EH (cell line): ENCODE data around the gene CLDN7.

Experiments
- DNase-seq: peaks from one replicate; pipeline ENCODE4 v3.0.0-alpha.2; 2015; ENCODE audit warnings: low read depth

CLDN7 gene

GRCh38 chr17:7219229-7219811 is 43.0 kb downstream of the CLDN7 start:
- DNase-seq: no peak

GRCh38 chr17:7218758-7219157 is 43.5 kb downstream of the CLDN7 start:
- DNase-seq: no peak

DNA sequence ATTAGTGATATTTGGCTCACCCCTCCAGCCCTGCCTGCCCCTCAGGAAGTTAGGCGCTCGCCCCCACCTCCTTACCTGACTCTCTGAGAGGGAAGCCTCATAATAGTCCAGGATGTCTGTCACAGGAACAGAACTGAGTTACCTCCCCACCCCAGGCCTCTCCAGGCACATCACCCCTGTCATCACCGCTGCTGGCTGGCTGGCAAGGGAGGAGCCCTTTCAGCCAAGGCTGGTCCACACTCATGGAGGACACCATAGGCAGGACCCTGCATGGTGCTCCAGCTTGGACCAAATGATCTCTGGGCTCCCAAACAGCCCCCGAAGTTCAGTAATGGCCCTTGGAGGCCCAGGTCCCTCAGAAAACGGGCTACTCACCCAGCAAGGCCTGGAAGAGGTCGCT is 44.1 kb downstream of the CLDN7 start:
- DNase-seq: no peak

- DNase-seq: peak; percentile 81
Measured at GRCh38 chr17:7217113-7217987, 44.9 kb downstream of the CLDN7 start.

DNA sequence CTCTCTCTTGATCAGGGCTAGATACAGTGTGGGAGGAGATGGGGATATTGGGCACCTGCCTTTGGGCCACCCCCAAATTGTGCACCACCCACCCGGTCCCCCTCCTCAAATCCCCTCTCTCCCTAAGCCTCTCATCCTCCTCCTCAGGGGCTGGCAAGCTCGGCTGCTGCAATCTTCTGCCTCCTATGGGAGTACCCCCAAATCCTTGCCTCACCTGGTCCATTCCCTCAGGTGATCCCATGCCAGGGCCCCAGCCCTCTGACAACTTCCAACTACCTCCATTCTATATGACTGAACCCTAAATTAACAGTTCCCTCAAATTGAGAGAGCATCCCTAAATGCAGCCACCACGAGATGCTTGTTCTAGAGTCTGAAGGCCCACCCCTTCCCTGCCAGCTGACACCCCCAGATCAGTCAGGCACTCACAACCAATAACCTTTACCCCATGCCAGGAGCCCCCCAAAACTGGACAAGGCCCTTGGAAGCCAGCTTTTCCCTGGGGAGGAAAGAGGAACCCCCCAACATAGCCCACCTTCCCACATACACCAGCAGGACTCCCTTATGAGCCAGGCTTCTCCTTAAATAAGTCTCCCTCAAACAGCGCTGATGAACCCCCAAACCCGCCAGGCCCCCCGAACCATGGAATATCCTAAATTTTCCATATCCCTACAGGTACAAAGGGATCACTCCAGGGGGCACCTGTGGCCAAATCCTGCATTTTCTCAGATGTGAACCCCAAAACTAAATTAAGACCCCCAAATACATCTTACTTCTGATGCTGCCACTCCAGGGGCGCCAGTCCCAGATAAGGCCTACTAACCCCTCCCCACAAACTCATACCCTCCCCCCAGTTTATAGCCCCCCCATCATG is 45.8 kb downstream of the CLDN7 start:
- no peak for DNase-seq

DNA sequence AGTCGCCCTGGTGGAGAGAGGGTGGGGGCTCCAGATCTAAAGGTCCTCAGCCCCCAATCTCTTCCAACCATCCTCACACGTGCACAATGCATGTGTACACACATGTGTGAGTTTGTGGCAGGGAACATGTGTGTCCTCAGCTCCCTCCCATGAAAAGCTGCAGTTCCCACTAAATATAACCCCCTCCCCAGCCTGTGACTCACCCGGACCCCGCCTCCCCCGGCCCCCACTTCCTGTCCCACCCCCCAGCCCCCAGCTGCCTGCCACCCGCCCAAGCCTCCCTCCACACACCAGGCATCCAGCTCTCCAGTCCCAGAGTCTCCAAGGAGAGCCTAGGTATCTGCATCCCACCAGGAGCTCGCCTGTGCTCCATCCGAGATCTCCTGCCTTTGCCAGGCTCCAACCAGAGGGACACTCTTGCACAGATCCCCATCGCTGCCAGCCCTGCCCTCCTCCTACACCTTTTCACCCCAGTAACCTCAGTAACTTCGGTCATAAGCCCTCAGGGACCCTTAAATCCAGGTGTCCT is 46.6 kb downstream of the CLDN7 start:
- peak; percentile 35 for DNase-seq

GRCh38 chr17:7215136-7215638 is 47.1 kb downstream of the CLDN7 start:
- no peak for DNase-seq

- peak; percentile 97 for DNase-seq
Measured at GRCh38 chr17:7214300-7215135, 47.8 kb downstream of the CLDN7 start.

GRCh38 chr17:7213895-7214299 is 48.4 kb downstream of the CLDN7 start:
- peak; percentile 68 for DNase-seq

- no peak for DNase-seq
Measured at GRCh38 chr17:7211491-7212273, 50.6 kb downstream of the CLDN7 start.
